ENCODE measurements around the gene HHIPL1. TPM values are rescaled to one million over a fixed set of nuclear protein-coding genes. Genes with fewer than 3 reads are reported as not detected.

Gene HHIPL1
- total and polyA plus RNA-seq, 2 of the 8 experiments (the other 6 are each of a cell fraction or from before 2014, with no cell fraction given) = 1.5 to 2.6 TPM

- no peak for TF ChIP-seq CHD7 (IDR thresholded peaks at IDR 0.05; ENCODE audit: insufficient replicate concordance, low read length)
- TF ChIP-seq RFX5 (IDR thresholded peaks at IDR 0.05; ENCODE audit: borderline replicate concordance, low read depth, low read length) = no peak
Measured at GRCh38 chr14:99682809-99683618, 38.1 kb downstream of the HHIPL1 start (continued).

All from H1 (cell line).